H9 (cell line): Measurements from ENCODE around the gene POLL. TPM values are rescaled to one million over a fixed set of nuclear protein-coding genes. Genes with fewer than 3 reads are reported as not detected.

Source experiments
- DNase-seq: peaks from one replicate; pipeline ENCODE4 v3.0.0-alpha.2; 2017
- H2AFZ ChIP-seq: one replicate; pipeline ENCODE4 v1.6.1; 2013; ENCODE audit warnings: mild to moderate bottlenecking, low read length, control low read depth, moderate library complexity
- H2AK5ac ChIP-seq: 2 replicates; pipeline ENCODE4 v1.6.1; 2013; ENCODE audit warnings: low read length, control low read depth, mixed read lengths; ENCODE audit not compliant: insufficient read length
- H2BK120ac ChIP-seq: one replicate; pipeline ENCODE4 v1.6.1; 2013; ENCODE audit warnings: low read depth, mild to moderate bottlenecking, low read length, control low read depth, inconsistent platforms; ENCODE audit not compliant: poor library complexity, severe bottlenecking
- H2BK12ac ChIP-seq: 2 replicates; pipeline ENCODE4 v1.6.1; 2013; ENCODE audit warnings: low read length, control low read depth, mixed read lengths, low read depth; ENCODE audit not compliant: insufficient read length
- H2BK15ac ChIP-seq: 2 replicates; pipeline ENCODE4 v1.6.1; 2013; ENCODE audit warnings: low read depth, low read length, control low read depth
- H2BK20ac ChIP-seq: one replicate; pipeline ENCODE4 v1.6.1; 2013; ENCODE audit warnings: low read depth, mild to moderate bottlenecking, low read length, control low read depth, inconsistent platforms; ENCODE audit not compliant: poor library complexity, severe bottlenecking
- H2BK5ac ChIP-seq: 2 replicates; pipeline ENCODE4 v1.6.1; 2013; ENCODE audit warnings: low read length, control low read depth, mixed read lengths; ENCODE audit not compliant: insufficient read length
- H3K14ac ChIP-seq: 2 replicates; pipeline ENCODE4 v1.6.1; 2013; ENCODE audit warnings: low read length, control low read depth; ENCODE audit not compliant: insufficient read depth
- H3K18ac ChIP-seq: 2 replicates; pipeline ENCODE4 v1.6.1; 2013; ENCODE audit warnings: low read depth, mild to moderate bottlenecking, mixed read lengths, low read length, control low read depth; ENCODE audit not compliant: insufficient read length
- H3K23ac ChIP-seq: 2 replicates; pipeline ENCODE4 v1.6.1; 2013; ENCODE audit warnings: low read length, control low read depth, mixed read lengths, low read depth; ENCODE audit not compliant: insufficient read length
- H3K23me2 ChIP-seq: 2 replicates; pipeline ENCODE4 v1.6.1; 2013; ENCODE audit warnings: low read depth, mild to moderate bottlenecking, mixed read lengths, low read length, control low read depth; ENCODE audit not compliant: insufficient read length, poor library complexity, severe bottlenecking
- H3K27ac ChIP-seq: 2 replicates; pipeline ENCODE4 v1.5.1; 2013; ENCODE audit warnings: low read length, control low read depth, mixed read lengths, low read depth; ENCODE audit not compliant: insufficient read length
- H3K27me3 ChIP-seq: 2 replicates; pipeline ENCODE4 v1.6.1; 2013; ENCODE audit warnings: low read length, control low read depth, inconsistent platforms; ENCODE audit not compliant: insufficient read depth
- H3K4ac ChIP-seq: 2 replicates; pipeline ENCODE4 v1.6.1; 2013; ENCODE audit warnings: low read depth, mild to moderate bottlenecking, control low read depth, inconsistent platforms, low read length, moderate library complexity
- H3K4me1 ChIP-seq: 2 replicates; pipeline ENCODE4 v1.6.1; 2013; ENCODE audit warnings: low read length, control low read depth, inconsistent platforms; ENCODE audit not compliant: insufficient read depth
- H3K4me2 ChIP-seq: 2 replicates; pipeline ENCODE4 v1.6.1; 2013; ENCODE audit warnings: low read length, control low read depth, mixed read lengths; ENCODE audit not compliant: insufficient read length, insufficient read depth
- H3K56ac ChIP-seq: 2 replicates; pipeline ENCODE4 v1.6.1; 2013; ENCODE audit warnings: low read depth, mild to moderate bottlenecking, mixed read lengths, low read length, control low read depth; ENCODE audit not compliant: insufficient read length
- H3K79me1 ChIP-seq: 2 replicates; pipeline ENCODE4 v1.6.1; 2013; ENCODE audit warnings: low read depth, mild to moderate bottlenecking, moderate library complexity, low read length, control low read depth, inconsistent platforms; ENCODE audit not compliant: insufficient read depth, poor library complexity, severe bottlenecking
- H3K79me2 ChIP-seq: 2 replicates; pipeline ENCODE4 v1.6.1; 2013; ENCODE audit warnings: low read length, control low read depth, inconsistent platforms; ENCODE audit not compliant: insufficient read depth
- H3K9ac ChIP-seq: 2 replicates; pipeline ENCODE4 v1.6.1; 2013; ENCODE audit warnings: low read length, control low read depth, mixed read lengths; ENCODE audit not compliant: insufficient read length; ENCODE audit errors: extremely low read depth
- H3K9me3 ChIP-seq: one replicate; pipeline ENCODE4 v1.6.1; 2013; ENCODE audit warnings: low read depth, low read length, inconsistent platforms; ENCODE audit not compliant: control insufficient read depth
- H3T11ph ChIP-seq: one replicate; pipeline ENCODE4 v1.6.1; 2013; ENCODE audit warnings: mild to moderate bottlenecking, low read length, control low read depth, inconsistent platforms
- H4K20me1 ChIP-seq: one replicate; pipeline ENCODE4 v1.6.1; 2013; ENCODE audit not compliant: control insufficient read depth, insufficient read length, insufficient read depth
- H4K5ac ChIP-seq: 2 replicates; pipeline ENCODE4 v1.6.1; 2013; ENCODE audit warnings: low read depth, mild to moderate bottlenecking, mixed read lengths, low read length, control low read depth; ENCODE audit not compliant: insufficient read length
- H4K8ac ChIP-seq: replicated peaks from 2 replicates; pipeline ENCODE4 v1.6.1; 2013; ENCODE audit warnings: low read length, control low read depth, mixed read lengths, low read depth; ENCODE audit not compliant: insufficient read length
- H4K91ac ChIP-seq: 2 replicates; pipeline ENCODE4 v1.6.1; 2013; ENCODE audit warnings: low read depth, mild to moderate bottlenecking, moderate library complexity, mixed read lengths, low read length, control low read depth; ENCODE audit not compliant: insufficient read length
- H3K27ac Mint-ChIP-seq, 3 experiments: 2 replicates in 2 of 3; 3 replicates in 1 of 3; pipeline ENCODE4 v1.8.0; 2020 to 2021; ENCODE audit warnings: mixed read lengths in 3 of 3, mild to moderate bottlenecking in 1 of 3, moderate library complexity in 1 of 3
- H3K27me3 Mint-ChIP-seq: 2 replicates; pipeline ENCODE4 v1.8.0; 2021; ENCODE audit warnings: low read depth, mild to moderate bottlenecking, moderate library complexity, mixed read lengths
- H3K36me3 Mint-ChIP-seq, 3 experiments: 2 replicates in 2 of 3; 3 replicates in 1 of 3; pipeline ENCODE4 v1.8.0; 2020 to 2021; ENCODE audit warnings: low read depth in 3 of 3, mixed read lengths in 3 of 3; ENCODE audit not compliant: insufficient read depth in 1 of 3
- H3K4me1 Mint-ChIP-seq, 2 experiments: 2 replicates each; pipeline ENCODE4 v1.8.0; 2020; ENCODE audit warnings: mixed read lengths in 2 of 2
- H3K4me3 Mint-ChIP-seq, 2 experiments: 2 replicates in 1 of 2; 3 replicates in 1 of 2; pipeline ENCODE4 v1.8.0; 2020 to 2021; ENCODE audit warnings: mild to moderate bottlenecking in 2 of 2, mixed read lengths in 2 of 2, moderate library complexity in 1 of 2
- H3K9me3 Mint-ChIP-seq, 2 experiments: 2 replicates in 1 of 2; 3 replicates in 1 of 2; pipeline ENCODE4 v1.8.0; 2020; ENCODE audit warnings: mild to moderate bottlenecking in 2 of 2, mixed read lengths in 2 of 2, moderate library complexity in 1 of 2
- whole genome bisulfite sequencing: extraction: QIAGEN DNeasy Blood & Tissue Kit; methylation state at CpG from one replicate; pipeline ENCODE4 v1.1.7; 2013; ENCODE audit warnings: missing lambda C conversion rate, low lambda C conversion rate, mixed read lengths; ENCODE audit not compliant: insufficient read length; ENCODE audit errors: extremely low coverage; 5-methylcytosine and 5-hydroxymethylcytosine counted together
- total RNA-seq: library from RNA; stranded (reverse); gene quantifications from 2 replicates; pipeline ENCODE4 v1.2.1, GENCODE V29; 2021
- TF ChIP-seq, protein P1 (sequence below): fragments of 200-600 bp; sonication (generic); conservative IDR thresholded peaks from 3 replicates; pipeline ENCODE4 v1.8.0; 2021; ENCODE audit warnings: antibody characterized with exemption, mild to moderate bottlenecking

The POLL gene
- total RNA-seq, 1 experiment from 2014 or later: 30.8 TPM

DNA sequence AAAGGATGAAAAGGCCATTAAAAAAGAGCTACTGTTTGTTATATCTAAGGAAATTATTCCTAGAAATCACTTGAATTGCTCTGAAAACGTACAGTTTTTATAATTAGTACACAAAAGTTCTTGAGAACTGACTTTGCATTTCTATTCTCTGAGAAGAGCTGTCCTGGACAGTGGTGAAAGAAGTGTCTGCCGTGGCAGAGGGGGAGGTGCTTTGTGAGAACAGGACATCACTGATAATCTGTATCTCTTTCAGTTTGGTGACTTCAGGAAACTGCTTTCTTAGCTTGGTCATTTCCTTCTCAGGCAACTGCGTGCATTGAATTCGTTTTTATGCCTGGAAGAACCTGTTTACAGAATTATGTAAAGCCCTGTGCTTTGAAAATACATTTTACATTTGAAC, 52.1 kb downstream of the POLL start:
- H3K36me3 Mint-ChIP-seq: peaks cover 0 to 11% (median 7%) of the 10 kb centered on the region in 3 experiments; a peak in 4 of 7 replicates
- H3K4me2 ChIP-seq: no peak overlapping the region

More for the DNA sequence above, 52.1 kb downstream of the POLL start:
- Histone ChIP-seq H2BK15ac (no peak overlapping the region), H3K27ac (no peak overlapping the region), H3K4me1 (no peaks in the 10 kb centered on the region), H3K23ac (no peak overlapping the region), H3K56ac (no peak overlapping the region), H3K79me1 (no peaks in the 10 kb centered on the region), H3K4ac (no peak overlapping the region), H3K9me3 (no peaks in the 10 kb centered on the region), H3K23me2 (no peaks in the 10 kb centered on the region), H3K14ac (no peak overlapping the region), H3K9ac (no peak overlapping the region), H4K20me1 (no peaks in the 10 kb centered on the region), H2BK5ac (no peak overlapping the region), H2BK12ac (no peak overlapping the region), H2AK5ac (no peak overlapping the region), H3K79me2 (no peaks in the 10 kb centered on the region), H3K18ac (no peak overlapping the region), H2BK120ac (no peak overlapping the region), H2AFZ (no peak overlapping the region), H2BK20ac (no peak overlapping the region), H4K91ac (no peak overlapping the region), H3T11ph (no peak overlapping the region), H4K5ac (no peak overlapping the region), H4K8ac (no peak overlapping the region), H3K27me3 (no peaks in the 10 kb centered on the region)
- Mint-ChIP-seq H3K27ac (no peak overlapping the region), H3K4me1 (peaks cover 0 to 4% of the 10 kb centered on the region in 2 experiments; a peak in 1 of 4 replicates), H3K4me3 (no peak overlapping the region), H3K27me3 (no peaks in the 10 kb centered on the region), H3K9me3 (no peaks in the 10 kb centered on the region)
- TF ChIP-seq, protein P1, sequence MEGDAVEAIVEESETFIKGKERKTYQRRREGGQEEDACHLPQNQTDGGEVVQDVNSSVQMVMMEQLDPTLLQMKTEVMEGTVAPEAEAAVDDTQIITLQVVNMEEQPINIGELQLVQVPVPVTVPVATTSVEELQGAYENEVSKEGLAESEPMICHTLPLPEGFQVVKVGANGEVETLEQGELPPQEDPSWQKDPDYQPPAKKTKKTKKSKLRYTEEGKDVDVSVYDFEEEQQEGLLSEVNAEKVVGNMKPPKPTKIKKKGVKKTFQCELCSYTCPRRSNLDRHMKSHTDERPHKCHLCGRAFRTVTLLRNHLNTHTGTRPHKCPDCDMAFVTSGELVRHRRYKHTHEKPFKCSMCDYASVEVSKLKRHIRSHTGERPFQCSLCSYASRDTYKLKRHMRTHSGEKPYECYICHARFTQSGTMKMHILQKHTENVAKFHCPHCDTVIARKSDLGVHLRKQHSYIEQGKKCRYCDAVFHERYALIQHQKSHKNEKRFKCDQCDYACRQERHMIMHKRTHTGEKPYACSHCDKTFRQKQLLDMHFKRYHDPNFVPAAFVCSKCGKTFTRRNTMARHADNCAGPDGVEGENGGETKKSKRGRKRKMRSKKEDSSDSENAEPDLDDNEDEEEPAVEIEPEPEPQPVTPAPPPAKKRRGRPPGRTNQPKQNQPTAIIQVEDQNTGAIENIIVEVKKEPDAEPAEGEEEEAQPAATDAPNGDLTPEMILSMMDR: no peak
- no peak for DNase-seq
- no CpG with 5 or more reads among the region's 4 CpGs for WGBS
